Measurements from ENCODE around the gene KCNN3.

DNA sequence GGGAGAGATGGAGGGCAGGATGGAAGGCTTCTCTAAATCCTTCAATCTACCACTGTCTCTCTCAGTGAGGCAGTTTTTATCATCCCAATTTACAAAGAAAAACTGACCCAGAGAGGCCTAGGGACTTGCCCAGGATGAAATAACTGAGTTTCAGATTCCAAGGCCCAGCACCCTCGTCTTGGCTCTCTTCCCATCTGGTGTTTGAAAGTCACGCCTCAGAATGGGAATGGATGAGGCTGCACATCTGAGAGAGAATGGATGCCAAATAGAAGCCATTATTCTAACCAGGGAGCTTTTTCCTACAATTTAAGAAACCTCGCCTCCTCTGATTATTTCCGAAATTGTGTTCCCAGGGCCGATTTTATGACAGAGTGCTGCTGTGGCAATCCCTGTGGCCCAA is 10.6 kb upstream of the KCNN3 start:
- TF ChIP-seq, protein P1, sequence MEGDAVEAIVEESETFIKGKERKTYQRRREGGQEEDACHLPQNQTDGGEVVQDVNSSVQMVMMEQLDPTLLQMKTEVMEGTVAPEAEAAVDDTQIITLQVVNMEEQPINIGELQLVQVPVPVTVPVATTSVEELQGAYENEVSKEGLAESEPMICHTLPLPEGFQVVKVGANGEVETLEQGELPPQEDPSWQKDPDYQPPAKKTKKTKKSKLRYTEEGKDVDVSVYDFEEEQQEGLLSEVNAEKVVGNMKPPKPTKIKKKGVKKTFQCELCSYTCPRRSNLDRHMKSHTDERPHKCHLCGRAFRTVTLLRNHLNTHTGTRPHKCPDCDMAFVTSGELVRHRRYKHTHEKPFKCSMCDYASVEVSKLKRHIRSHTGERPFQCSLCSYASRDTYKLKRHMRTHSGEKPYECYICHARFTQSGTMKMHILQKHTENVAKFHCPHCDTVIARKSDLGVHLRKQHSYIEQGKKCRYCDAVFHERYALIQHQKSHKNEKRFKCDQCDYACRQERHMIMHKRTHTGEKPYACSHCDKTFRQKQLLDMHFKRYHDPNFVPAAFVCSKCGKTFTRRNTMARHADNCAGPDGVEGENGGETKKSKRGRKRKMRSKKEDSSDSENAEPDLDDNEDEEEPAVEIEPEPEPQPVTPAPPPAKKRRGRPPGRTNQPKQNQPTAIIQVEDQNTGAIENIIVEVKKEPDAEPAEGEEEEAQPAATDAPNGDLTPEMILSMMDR (IDR thresholded peaks at IDR 0.05; ENCODE audit: low read depth, low read length) = no peak
- TF ChIP-seq POLR2A (IDR thresholded peaks at IDR 0.05; ENCODE audit: extremely low read depth, insufficient read length) = no peak
- TF ChIP-seq, protein P2, sequence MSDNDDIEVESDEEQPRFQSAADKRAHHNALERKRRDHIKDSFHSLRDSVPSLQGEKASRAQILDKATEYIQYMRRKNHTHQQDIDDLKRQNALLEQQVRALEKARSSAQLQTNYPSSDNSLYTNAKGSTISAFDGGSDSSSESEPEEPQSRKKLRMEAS (IDR thresholded peaks at IDR 0.05; ENCODE audit: low read depth, low read length) = no peak
